Fibroblast of peridontal ligament (primary cell): ENCODE data around the gene ING3.

ENCODE experiments used
- DNase-seq: peaks from one replicate; pipeline ENCODE4 v3.0.0-alpha.2; 2010; ENCODE audit errors: extremely low read depth

Gene ING3

DNA sequence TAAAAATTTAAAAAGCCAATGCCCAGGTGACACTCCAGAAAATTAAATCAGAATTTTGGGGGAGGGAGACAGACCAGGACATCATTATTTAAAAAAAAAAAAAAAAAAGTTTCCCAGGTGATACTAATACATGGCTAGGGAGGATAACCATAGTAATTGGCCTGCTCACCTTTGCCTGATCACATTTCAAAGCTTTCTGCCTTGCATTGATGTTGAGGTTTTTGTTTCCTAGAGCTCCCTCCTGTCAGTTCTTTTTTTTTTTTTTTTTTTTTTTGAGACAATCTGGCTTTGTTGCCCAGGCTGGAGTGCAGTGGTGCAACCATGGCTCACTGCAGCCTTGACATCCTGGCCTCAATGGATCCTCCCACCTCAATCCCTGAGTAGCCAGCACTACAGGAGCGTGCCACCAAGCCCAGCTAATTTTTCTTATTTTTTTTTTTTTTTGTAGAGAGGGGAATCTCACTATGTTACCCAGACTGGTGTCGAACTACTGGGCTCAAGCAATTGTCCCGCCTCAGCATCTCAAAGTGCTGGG lies 76.1 kb downstream of the ING3 start:
- no peak for DNase-seq
